K562 (cell line): ENCODE measurements around the gene LIN9. TPM values are rescaled to one million over a fixed set of nuclear protein-coding genes. Genes with fewer than 3 reads are reported as not detected.

Experiments used
- BDP1 ChIP-seq: IDR thresholded peaks from 3 replicates; pipeline ENCODE4 v1.6.1; 2011; ENCODE audit not compliant: insufficient read length, insufficient read depth
- GABPB1 ChIP-seq: sonication (generic); formaldehyde crosslinking; IDR thresholded peaks from 2 replicates; pipeline ENCODE4 v1.8.0; 2022; ENCODE audit warnings: mild to moderate bottlenecking, missing genetic modification reagents
- KDM4B ChIP-seq, 2 experiments: fragments of 450-650 bp in 1 of 2; sonication (generic) in 1 of 2; IDR thresholded peaks; 2 replicates each; pipeline ENCODE4 v1.6.1; 2016 to 2017; ENCODE audit warnings: borderline replicate concordance in 2 of 2, antibody characterized with exemption in 1 of 2, low read depth in 1 of 2, mild to moderate bottlenecking in 1 of 2
- NCOA2 ChIP-seq, 2 experiments: fragments of 450-650 bp; IDR thresholded peaks; 2 replicates each; pipeline ENCODE4 v1.6.1; 2018; ENCODE audit warnings: mild to moderate bottlenecking in 2 of 2, moderate library complexity in 1 of 2; ENCODE audit not compliant: partially characterized antibody in 2 of 2
- PCBP1 ChIP-seq: fragments of 200-400 bp; formaldehyde crosslinking; IDR thresholded peaks from 2 replicates; pipeline ENCODE4 v1.6.1; 2018; ENCODE audit warnings: mild to moderate bottlenecking, low read depth, low read length; ENCODE audit not compliant: poor library complexity, severe bottlenecking
- RNF2 ChIP-seq: sonication (generic); IDR thresholded peaks from 2 replicates; pipeline ENCODE4 v1.6.1; 2016
- polyA plus RNA-seq, 8 experiments: library from polyadenylated mRNA; depleted of rRNA in 4 of 8; stranded (reverse) in 5 of 8; unstranded in 3 of 8; fragments of >200 nt; fragmentation: Nextera tagmentation in 2 of 8; fragmentation: Illumina TruSeq in 1 of 8; extraction: Ambion mirVana in 2 of 8; extraction: Trizol in 1 of 8; gene quantifications; 2 replicates each; pipeline versions ENCODE4 v1.2.1 to v1.2.3, GENCODE V29; 2011 to 2014; ENCODE audit warnings: inconsistent platforms in 1 of 8, missing spikeins in 1 of 8
- total RNA-seq, 7 experiments: library from RNA; depleted of rRNA in 6 of 7; stranded (reverse); fragments of >200 nt in 6 of 7; fragmentation: Illumina TruSeq in 2 of 7; extraction: Trizol in 2 of 7; gene quantifications; 2 replicates each; pipeline versions ENCODE4 v1.2.1 to v1.2.3, GENCODE V29; 2011 to 2021; ENCODE audit warnings: low replicate concordance in 1 of 7
- TF ChIP-seq, protein P1 (sequence below): fragments of 250-450 bp; sonication (Bioruptor Pico); IDR thresholded peaks from 2 replicates; pipeline ENCODE4 v1.4.0; 2020; ENCODE audit warnings: mild to moderate bottlenecking, moderate library complexity
- TF ChIP-seq, protein P2 (sequence below): fragments of 450-650 bp; formaldehyde crosslinking; conservative IDR thresholded peaks from 2 replicates; pipeline ENCODE4 v1.4.0; 2022; ENCODE audit warnings: mild to moderate bottlenecking, missing genetic modification characterization

LIN9 gene
- total and polyA plus RNA-seq, 9 of the 15 experiments (the other 6 are each of a cell fraction or from before 2014, with no cell fraction given): 18.8 to 33.0 (median 25.5) TPM

DNA sequence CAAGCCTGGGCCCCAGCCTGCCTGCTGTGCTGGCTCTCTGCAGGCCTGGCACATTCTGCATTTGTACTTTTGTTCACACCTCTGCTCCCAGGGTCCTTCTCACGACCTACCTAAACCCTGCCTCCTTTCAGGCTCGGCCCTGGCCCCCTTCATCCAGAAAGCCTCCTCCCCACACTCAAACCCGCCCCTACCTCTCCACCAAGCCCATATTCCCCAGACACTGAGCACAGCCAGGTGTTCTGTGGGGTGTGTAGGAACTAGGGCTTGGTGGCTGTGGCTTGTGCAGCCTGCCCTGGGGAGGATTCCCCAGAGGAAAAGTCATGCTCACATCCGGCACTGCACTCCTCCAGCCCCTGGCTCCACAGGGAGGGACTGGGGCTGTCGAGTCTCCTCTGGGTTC, 93.7 kb downstream of the LIN9 start (continued):
- TF ChIP-seq, protein P1, sequence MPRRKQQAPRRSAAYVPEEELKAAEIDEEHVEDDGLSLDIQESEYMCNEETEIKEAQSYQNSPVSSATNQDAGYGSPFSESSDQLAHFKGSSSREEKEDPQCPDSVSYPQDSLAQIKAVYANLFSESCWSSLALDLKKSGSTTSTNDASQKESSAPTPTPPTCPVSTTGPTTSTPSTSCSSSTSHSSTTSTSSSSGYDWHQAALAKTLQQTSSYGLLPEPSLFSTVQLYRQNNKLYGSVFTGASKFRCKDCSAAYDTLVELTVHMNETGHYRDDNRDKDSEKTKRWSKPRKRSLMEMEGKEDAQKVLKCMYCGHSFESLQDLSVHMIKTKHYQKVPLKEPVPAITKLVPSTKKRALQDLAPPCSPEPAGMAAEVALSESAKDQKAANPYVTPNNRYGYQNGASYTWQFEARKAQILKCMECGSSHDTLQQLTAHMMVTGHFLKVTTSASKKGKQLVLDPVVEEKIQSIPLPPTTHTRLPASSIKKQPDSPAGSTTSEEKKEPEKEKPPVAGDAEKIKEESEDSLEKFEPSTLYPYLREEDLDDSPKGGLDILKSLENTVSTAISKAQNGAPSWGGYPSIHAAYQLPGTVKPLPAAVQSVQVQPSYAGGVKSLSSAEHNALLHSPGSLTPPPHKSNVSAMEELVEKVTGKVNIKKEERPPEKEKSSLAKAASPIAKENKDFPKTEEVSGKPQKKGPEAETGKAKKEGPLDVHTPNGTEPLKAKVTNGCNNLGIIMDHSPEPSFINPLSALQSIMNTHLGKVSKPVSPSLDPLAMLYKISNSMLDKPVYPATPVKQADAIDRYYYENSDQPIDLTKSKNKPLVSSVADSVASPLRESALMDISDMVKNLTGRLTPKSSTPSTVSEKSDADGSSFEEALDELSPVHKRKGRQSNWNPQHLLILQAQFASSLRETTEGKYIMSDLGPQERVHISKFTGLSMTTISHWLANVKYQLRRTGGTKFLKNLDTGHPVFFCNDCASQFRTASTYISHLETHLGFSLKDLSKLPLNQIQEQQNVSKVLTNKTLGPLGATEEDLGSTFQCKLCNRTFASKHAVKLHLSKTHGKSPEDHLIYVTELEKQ: no peak
- TF ChIP-seq KDM4B (IDR thresholded peaks at IDR 0.05; ENCODE audit: borderline replicate concordance in 2 of 2, low read depth in 1 of 2): no peak
- TF ChIP-seq RNF2: no peak
- no peak for TF ChIP-seq BDP1
- no peak for TF ChIP-seq PCBP1
- TF ChIP-seq, protein P2, sequence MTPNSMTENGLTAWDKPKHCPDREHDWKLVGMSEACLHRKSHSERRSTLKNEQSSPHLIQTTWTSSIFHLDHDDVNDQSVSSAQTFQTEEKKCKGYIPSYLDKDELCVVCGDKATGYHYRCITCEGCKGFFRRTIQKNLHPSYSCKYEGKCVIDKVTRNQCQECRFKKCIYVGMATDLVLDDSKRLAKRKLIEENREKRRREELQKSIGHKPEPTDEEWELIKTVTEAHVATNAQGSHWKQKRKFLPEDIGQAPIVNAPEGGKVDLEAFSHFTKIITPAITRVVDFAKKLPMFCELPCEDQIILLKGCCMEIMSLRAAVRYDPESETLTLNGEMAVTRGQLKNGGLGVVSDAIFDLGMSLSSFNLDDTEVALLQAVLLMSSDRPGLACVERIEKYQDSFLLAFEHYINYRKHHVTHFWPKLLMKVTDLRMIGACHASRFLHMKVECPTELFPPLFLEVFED (CRISPR knock-in tag): no peak
- no peak for TF ChIP-seq NCOA2 (IDR thresholded peaks at IDR 0.05; ENCODE audit: partially characterized antibody in 2 of 2)
- no peak for TF ChIP-seq GABPB1 (CRISPR knock-in tag)
